Measurements from ENCODE around the gene CREG1.

CREG1 gene

DNA sequence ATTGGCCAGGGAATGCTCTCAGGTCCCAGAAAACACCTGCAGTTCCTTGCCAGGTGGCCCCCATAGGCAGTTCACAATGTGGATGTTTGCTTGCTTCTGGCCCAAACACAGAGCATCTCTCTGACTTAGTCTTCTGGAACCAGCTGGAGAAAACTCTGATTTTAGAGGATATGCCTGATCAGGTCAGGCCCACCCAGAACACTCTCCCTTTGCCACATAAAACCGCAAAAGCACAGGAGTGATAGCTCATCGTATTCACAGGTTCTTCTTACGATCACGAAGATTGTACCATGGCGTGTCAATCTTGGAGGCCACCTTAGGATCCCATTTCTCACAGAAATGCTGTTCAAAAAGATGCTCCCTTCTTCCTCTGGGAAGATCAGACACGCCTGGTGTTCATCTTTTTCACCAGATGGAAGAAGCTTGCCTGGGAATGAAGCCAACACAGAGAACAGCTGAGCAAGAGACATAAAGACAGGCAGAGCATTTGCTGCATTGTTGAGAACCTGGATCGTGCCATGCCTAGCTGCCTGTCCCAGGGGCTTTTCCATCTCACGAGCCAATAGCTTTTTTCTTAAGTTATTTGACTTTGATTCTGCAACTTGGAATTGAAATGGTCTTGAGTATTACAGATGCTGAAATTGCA, 23.6 kb downstream of the CREG1 start:
- no peak overlapping the region for H3K9ac ChIP-seq (ENCODE audit: low read length)
- H3K4me1 ChIP-seq (ENCODE audit: control insufficient read depth, insufficient read depth, low read length): peaks cover 12% of the 10 kb centered on the region; the same call in 1 of the 2 replicates
- 0 out of 2 replicates have a peak, but pooled peaks cover 9% of the 10 kb centered on the region for H3K27me3 ChIP-seq (ENCODE audit: control insufficient read depth, insufficient read depth, low read length)
- no peaks in the 10 kb centered on the region for H3K9me3 ChIP-seq (ENCODE audit: control insufficient read depth, insufficient read depth, low read depth, low read length)
- H3K27ac ChIP-seq (ENCODE audit: low read depth, low read length): no peak overlapping the region
- no peaks in the 10 kb centered on the region for H3K36me3 ChIP-seq (ENCODE audit: control insufficient read depth, insufficient read depth, low read length)
- no peak overlapping the region for H3K4me3 ChIP-seq (ENCODE audit: low read depth, low read length)

DNA sequence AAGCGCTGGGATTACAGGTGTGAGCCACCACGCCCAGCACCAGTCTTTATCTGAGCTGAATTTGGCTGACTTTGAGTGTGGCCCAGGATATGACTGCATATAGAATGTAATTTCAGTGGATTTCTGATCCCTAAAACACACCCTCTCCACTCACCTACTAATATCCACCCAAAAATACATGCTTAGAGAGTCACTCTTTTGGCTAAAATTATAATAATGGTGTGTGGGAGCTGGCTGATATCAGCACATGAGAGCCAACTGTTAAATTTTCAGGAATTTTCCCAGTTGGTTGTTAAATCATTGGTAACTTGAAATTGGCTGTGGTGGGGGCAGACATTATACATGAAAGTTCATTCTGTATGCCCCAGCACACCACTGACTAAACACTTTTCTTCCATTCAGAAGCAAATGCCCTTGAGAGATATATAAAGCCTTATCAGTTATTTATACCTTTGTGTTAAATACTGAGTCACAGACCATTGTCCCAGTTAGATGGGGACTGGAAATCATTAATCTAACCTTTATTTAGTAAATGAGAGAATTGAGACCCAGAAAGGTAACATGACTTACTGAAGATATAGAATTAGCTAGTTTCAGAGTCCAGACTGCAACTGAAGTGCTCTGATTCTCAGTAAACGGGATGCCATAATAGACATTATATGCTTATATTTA, 25.4 kb downstream of the CREG1 start:
- Histone ChIP-seq H3K9me3 (ENCODE audit: control insufficient read depth, insufficient read depth, low read depth, low read length) (no peaks in the 10 kb centered on the region), H3K27ac (ENCODE audit: low read depth, low read length) (no peak overlapping the region), H3K27me3 (ENCODE audit: control insufficient read depth, insufficient read depth, low read length) (0 out of 2 replicates have a peak, but pooled peaks cover 9% of the 10 kb centered on the region), H3K4me1 (ENCODE audit: control insufficient read depth, insufficient read depth, low read length) (peaks cover 8% of the 10 kb centered on the region; the same call in 1 of the 2 replicates), H3K36me3 (ENCODE audit: control insufficient read depth, insufficient read depth, low read length) (no peaks in the 10 kb centered on the region), H3K4me3 (ENCODE audit: low read depth, low read length) (no peak overlapping the region), H3K9ac (ENCODE audit: low read length) (no peak overlapping the region)

DNA sequence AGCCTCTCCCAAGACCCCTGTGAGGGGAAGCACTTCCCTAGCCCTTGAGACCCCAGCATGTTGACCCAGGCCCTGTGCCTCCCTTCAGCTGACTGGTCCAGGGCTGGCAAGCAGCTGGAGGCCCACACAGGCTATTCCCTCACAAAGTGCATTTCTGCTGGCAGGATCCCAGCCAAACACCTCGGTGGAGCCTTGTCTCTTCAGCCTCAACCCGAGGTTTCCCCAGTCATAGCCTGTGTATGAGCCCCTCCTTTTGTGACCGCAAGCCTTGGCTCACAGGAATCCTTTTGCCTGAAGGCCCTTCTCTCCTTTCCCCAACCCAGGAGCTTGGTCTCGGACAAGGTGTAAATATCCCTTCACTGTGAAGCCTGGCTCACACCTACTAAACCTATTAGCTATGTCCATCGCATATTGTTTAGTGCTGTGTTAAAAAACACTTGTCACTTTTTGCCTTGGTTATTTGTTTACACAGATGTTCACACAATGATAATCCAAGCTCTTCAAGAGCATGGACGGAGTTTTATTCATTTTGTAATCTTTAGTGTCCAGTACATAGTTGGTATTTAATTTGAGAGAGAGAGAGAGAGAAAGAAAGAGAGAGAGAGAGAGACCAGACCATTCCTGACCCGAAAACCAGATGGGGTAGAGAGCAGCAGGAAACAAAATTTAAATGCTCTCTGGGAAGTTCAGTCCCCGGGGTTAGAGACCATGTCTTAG, 26.7 kb downstream of the CREG1 start:
- no peaks in the 10 kb centered on the region for H3K9me3 ChIP-seq (ENCODE audit: control insufficient read depth, insufficient read depth, low read depth, low read length)
- H3K4me1 ChIP-seq (ENCODE audit: control insufficient read depth, insufficient read depth, low read length): peaks cover 8% of the 10 kb centered on the region; the same call in 1 of the 2 replicates
- H3K36me3 ChIP-seq (ENCODE audit: control insufficient read depth, insufficient read depth, low read length): no peaks in the 10 kb centered on the region
- no peak overlapping the region for H3K27ac ChIP-seq (ENCODE audit: low read depth, low read length)
- H3K27me3 ChIP-seq (ENCODE audit: control insufficient read depth, insufficient read depth, low read length): 0 out of 2 replicates have a peak, but pooled peaks cover 9% of the 10 kb centered on the region
- no peak overlapping the region for H3K9ac ChIP-seq (ENCODE audit: low read length)
- no peak overlapping the region for H3K4me3 ChIP-seq (ENCODE audit: low read depth, low read length)

DNA sequence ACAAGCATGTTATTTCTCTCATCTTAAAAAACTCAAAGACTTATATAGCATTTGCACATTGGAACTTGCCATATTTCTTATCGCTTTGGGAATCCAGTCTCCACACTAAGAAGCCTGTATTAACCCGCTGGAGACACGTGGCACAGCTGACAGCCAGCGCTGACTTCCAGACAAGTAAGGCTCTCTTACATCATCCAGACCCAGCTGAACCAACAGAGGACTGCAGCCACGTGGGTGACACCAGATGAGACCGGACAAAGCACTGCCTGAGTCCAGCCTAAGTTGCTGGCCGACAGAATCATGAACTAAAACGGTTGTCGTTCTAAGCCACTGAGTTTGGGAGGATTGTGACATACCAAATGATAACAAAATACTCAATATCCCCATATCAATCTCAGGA, 28.9 kb downstream of the CREG1 start:
- H3K27me3 ChIP-seq (ENCODE audit: control insufficient read depth, insufficient read depth, low read length): 0 out of 2 replicates have a peak, but pooled peaks cover 9% of the 10 kb centered on the region
- H3K27ac ChIP-seq (ENCODE audit: low read depth, low read length): no peak overlapping the region
- H3K9ac ChIP-seq (ENCODE audit: low read length): no peak overlapping the region
- H3K36me3 ChIP-seq (ENCODE audit: control insufficient read depth, insufficient read depth, low read length): no peaks in the 10 kb centered on the region
- peaks cover 8% of the 10 kb centered on the region; the same call in 1 of the 2 replicates for H3K4me1 ChIP-seq (ENCODE audit: control insufficient read depth, insufficient read depth, low read length)
- H3K4me3 ChIP-seq (ENCODE audit: low read depth, low read length): no peak overlapping the region
- H3K9me3 ChIP-seq (ENCODE audit: control insufficient read depth, insufficient read depth, low read depth, low read length): no peaks in the 10 kb centered on the region

DNA sequence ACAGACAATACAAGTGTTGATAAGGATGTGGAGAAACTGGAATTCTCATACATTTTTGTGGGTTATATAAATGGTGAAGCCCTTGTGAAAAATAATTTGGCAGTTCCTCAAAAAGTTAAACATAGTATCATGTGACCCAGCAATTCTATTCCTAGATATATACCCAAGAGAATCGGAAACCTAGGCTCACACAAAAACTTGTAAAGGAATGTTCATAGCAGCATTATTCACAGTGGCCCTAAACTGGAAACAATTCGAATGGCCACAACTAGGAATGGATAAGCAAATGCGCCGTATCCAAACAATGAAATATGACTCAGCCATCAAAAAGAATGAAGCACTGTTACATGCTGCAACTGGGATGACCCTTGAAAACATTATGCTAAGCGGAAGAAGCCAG, 31.3 kb downstream of the CREG1 start:
- H3K27me3 ChIP-seq (ENCODE audit: control insufficient read depth, insufficient read depth, low read length): peaks cover 13% of the 10 kb centered on the region; the same call in 1 of the 2 replicates
- no peak overlapping the region for H3K27ac ChIP-seq (ENCODE audit: low read depth, low read length)
- H3K36me3 ChIP-seq (ENCODE audit: control insufficient read depth, insufficient read depth, low read length): no peaks in the 10 kb centered on the region
- H3K4me1 ChIP-seq (ENCODE audit: control insufficient read depth, insufficient read depth, low read length): peaks cover 8% of the 10 kb centered on the region; the same call in 1 of the 2 replicates
- H3K9me3 ChIP-seq (ENCODE audit: control insufficient read depth, insufficient read depth, low read depth, low read length): no peaks in the 10 kb centered on the region
- no peak overlapping the region for H3K9ac ChIP-seq (ENCODE audit: low read length)
- H3K4me3 ChIP-seq (ENCODE audit: low read depth, low read length): no peak overlapping the region

DNA sequence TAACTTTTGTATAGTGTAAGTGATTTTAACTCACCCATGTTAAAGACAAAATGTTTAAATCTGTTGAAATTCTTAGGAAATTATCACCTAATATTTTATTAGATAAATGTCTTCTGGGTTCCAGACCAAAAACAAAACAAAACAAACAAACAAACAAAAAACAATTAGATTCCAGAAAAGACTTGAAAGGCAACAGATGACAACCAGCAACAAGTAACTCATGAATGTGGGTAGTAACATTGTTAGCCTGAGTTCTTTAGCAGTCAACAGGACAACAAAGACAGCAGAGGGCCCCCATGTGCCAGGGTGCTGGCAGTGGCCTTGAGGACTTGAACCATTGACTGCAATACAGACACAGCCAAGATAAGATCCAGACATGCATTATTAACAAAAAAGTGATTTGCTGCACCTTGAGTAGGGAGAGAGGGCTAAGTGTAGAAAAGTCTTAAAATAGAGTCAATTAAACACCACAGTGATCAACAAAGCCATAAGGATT, 32.8 kb downstream of the CREG1 start:
- Histone ChIP-seq H3K4me3 (ENCODE audit: low read depth, low read length) (no peak overlapping the region), H3K4me1 (ENCODE audit: control insufficient read depth, insufficient read depth, low read length) (no peaks in the 10 kb centered on the region), H3K27me3 (ENCODE audit: control insufficient read depth, insufficient read depth, low read length) (peaks cover 3% of the 10 kb centered on the region; the same call in 1 of the 2 replicates), H3K9me3 (ENCODE audit: control insufficient read depth, insufficient read depth, low read depth, low read length) (no peaks in the 10 kb centered on the region), H3K9ac (ENCODE audit: low read length) (no peak overlapping the region), H3K36me3 (ENCODE audit: control insufficient read depth, insufficient read depth, low read length) (no peaks in the 10 kb centered on the region), H3K27ac (ENCODE audit: low read depth, low read length) (no peak overlapping the region)

DNA sequence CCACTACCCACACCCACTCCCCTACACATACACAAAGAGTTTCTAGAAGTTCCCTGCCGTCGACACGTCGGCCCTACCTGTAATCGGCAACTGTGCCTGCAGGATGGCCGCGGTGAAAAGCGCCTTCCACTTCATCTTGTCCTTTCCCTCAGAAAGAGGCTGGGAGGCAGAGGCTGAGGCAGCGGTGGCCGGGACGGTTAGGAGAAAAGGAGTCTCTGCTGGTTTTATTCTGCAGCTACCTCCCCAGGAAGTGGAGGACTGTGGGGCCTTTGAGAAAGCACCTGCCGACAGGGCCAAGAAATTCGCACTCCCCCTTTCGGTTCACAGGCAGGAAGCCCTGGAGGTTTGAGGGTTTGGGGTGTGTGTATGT, 35.2 kb downstream of the CREG1 start, which contains the start of gene CD247:
CD247 (minus strand) TSS at position 199 of the 370 bp plus-strand sequence; CDS start at position 135, 64 bp downstream.
- peaks cover 3% of the 10 kb centered on the region; the same call in 1 of the 2 replicates for H3K27me3 ChIP-seq (ENCODE audit: control insufficient read depth, insufficient read depth, low read length)
- H3K27ac ChIP-seq (ENCODE audit: low read depth, low read length): no peak within 1 kb of the TSS
- H3K4me1 ChIP-seq (ENCODE audit: control insufficient read depth, insufficient read depth, low read length): no peaks in the 10 kb centered on the region
- H3K9ac ChIP-seq (ENCODE audit: low read length): no peak within 1 kb of the TSS
- no peaks in the 10 kb centered on the region for H3K9me3 ChIP-seq (ENCODE audit: control insufficient read depth, insufficient read depth, low read depth, low read length)
- no peaks in the 10 kb centered on the region for H3K36me3 ChIP-seq (ENCODE audit: control insufficient read depth, insufficient read depth, low read length)
- H3K4me3 ChIP-seq (ENCODE audit: low read depth, low read length): no peak within 1 kb of the TSS

DNA sequence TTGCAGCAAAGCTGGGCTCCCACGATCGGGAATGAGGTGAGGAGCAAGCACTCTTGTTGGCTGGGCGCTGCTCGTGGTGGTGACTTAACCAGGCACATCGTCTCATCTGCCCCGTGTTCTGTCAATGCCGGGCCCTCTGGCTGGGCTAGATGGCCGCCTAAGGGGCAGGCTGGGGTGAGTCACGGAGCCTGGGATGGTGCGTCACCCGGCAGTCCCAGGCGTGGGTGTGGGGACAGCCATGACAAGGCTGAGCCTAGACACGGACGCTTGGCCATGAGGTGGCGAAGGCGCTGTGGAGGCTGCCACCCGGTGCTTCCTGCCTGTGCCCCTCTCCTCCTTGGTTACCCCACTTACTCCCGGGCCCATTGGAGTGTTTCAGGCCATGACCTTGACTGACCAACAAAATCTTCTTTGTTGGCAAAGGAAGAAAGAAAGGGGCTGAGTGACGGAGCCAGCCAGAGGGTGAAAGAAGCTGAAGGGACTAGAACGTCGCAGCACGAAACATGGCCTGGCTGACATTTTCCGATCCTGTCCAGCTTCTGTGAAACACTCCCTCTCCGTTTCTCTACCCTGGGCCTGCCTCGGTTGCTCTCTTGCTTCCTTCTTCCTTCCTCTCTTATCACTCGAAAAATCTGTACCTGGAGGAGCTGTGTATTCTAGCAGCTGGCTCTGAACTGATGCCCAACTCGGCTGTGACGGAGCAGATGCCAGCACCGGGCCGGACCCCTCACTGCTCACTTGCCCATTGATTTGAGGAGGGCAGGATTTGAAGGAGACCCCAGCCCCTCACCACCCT, 35.8 kb downstream of the CREG1 start:
- no peaks in the 10 kb centered on the region for H3K4me1 ChIP-seq (ENCODE audit: control insufficient read depth, insufficient read depth, low read length)
- peaks cover 3% of the 10 kb centered on the region; the same call in 1 of the 2 replicates for H3K27me3 ChIP-seq (ENCODE audit: control insufficient read depth, insufficient read depth, low read length)
- H3K36me3 ChIP-seq (ENCODE audit: control insufficient read depth, insufficient read depth, low read length): no peaks in the 10 kb centered on the region
- no peak overlapping the region for H3K9ac ChIP-seq (ENCODE audit: low read length)
- H3K27ac ChIP-seq (ENCODE audit: low read depth, low read length): no peak overlapping the region
- no peaks in the 10 kb centered on the region for H3K9me3 ChIP-seq (ENCODE audit: control insufficient read depth, insufficient read depth, low read depth, low read length)
- no peak overlapping the region for H3K4me3 ChIP-seq (ENCODE audit: low read depth, low read length)

DNA sequence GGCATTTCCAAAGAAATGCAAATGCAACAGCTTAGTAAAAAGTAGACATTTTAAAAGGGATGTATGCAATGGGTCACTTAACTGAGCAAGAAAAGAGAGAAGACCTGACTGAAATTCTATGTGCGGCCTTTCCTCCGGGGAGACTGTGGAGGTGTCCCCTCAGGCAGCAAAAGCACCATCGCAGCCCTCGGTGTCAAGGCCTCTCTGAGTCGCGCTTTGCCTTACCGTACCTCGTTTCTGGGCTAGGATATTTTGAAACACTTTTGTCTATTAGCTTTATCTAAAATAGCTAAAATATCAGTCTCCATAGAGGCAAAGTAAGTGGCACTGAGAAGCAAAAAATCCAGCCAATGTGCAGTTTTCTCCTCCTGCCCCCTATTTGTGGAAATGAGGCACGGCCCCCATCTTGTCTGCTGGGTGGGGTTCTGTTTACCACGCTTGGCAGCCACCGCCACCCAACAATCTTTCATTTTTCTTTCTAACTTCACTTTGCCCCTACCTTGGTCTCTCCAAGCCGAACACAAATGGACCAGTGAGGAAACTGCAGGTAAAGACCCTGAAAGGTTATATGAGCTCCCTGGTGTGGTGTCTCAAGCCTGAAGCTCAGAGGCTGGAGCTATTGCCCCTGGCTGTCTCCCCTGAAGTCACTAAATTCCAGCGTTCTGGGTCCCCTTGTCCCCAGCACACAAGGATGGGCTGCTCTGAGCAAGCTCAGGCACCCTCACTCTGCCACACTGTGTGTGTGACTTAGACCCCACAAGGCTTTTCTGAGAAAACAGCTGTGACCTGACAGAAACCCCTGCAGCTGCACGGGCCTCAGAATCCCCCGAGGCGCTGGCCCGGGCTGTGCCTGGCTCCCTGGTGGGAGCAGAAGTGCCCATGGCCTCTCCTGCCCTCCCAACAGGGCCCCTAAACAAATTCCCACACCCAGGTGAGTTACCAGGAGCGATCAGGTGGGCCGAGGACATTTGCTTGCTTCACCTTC, 36.9 kb downstream of the CREG1 start:
- Histone ChIP-seq H3K4me3 (ENCODE audit: low read depth, low read length) (no peak overlapping the region), H3K36me3 (ENCODE audit: control insufficient read depth, insufficient read depth, low read length) (no peaks in the 10 kb centered on the region), H3K9ac (ENCODE audit: low read length) (no peak overlapping the region), H3K4me1 (ENCODE audit: control insufficient read depth, insufficient read depth, low read length) (peaks cover 4% of the 10 kb centered on the region), H3K9me3 (ENCODE audit: control insufficient read depth, insufficient read depth, low read depth, low read length) (no peaks in the 10 kb centered on the region), H3K27ac (ENCODE audit: low read depth, low read length) (no peak overlapping the region), H3K27me3 (ENCODE audit: control insufficient read depth, insufficient read depth, low read length) (peaks cover 3% of the 10 kb centered on the region; the same call in 1 of the 2 replicates)

All from HUES6 (cell line).